HT1080 (cell line): ENCODE data around the gene CYP24A1. TPM values are rescaled to one million over a fixed set of nuclear protein-coding genes. Genes with fewer than 3 reads are reported as not detected.

Experiments
- DNase-seq: peaks from one replicate; pipeline ENCODE4 v3.0.0-alpha.2; 2015; ENCODE audit warnings: low read depth
- total RNA-seq: library from RNA; depleted of rRNA; stranded (reverse); fragments of >200 nt; shearing (Covaris generic); gene quantifications from 2 replicates; pipeline ENCODE4 v1.2.3, GENCODE V29; 2014

CYP24A1 gene
- total RNA-seq, 1 experiment from 2014 or later = 0.03 TPM

- no peak for DNase-seq
These were observed 16.6 kb downstream of the CYP24A1 start for GRCh38 chr20:54156981-54157835.

DNA sequence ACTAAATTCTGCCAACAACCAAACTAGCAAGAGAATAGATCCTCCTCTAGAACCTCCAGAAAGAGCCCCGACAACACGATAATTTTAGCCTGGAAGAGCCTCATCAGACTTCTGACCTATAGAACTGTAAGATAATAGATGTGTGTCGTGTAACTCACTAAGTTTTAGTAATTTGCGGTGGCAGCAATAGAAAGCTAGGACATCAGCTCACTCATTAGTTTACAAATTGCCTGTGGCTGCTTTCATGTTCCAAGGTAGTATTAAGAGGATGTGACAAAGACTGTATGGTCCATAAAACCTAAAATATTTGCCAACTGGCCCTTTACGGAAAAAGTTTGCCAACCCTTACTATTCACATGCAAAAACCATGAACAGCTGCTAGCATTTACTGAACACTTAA lies 17.3 kb downstream of the CYP24A1 start:
- DNase-seq = no peak

GRCh38 chr20:54155736-54156317 lies 18.0 kb downstream of the CYP24A1 start:
- no peak for DNase-seq

GRCh38 chr20:54154439-54154838 lies 19.3 kb downstream of the CYP24A1 start:
- no peak for DNase-seq

DNA sequence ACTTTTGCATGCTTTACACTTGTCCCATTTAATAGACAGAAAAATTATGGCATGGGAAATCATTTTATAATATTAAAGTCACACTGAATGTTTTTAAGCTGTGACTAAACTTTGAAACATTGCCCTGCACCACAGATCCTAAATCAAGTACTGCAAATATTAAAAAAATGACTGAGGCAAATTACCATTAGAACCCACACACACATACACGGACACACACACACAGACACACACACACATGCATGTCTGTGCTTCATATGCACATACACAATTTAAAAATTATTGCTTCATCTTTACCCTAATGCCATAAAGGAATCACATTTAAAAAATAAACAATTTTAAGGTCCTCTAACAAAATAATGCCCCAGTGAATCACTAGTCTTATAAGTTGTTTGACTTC lies 19.9 kb downstream of the CYP24A1 start:
- DNase-seq = no peak

- no peak for DNase-seq
These were observed 20.8 kb downstream of the CYP24A1 start for GRCh38 chr20:54153041-54153327.

DNA sequence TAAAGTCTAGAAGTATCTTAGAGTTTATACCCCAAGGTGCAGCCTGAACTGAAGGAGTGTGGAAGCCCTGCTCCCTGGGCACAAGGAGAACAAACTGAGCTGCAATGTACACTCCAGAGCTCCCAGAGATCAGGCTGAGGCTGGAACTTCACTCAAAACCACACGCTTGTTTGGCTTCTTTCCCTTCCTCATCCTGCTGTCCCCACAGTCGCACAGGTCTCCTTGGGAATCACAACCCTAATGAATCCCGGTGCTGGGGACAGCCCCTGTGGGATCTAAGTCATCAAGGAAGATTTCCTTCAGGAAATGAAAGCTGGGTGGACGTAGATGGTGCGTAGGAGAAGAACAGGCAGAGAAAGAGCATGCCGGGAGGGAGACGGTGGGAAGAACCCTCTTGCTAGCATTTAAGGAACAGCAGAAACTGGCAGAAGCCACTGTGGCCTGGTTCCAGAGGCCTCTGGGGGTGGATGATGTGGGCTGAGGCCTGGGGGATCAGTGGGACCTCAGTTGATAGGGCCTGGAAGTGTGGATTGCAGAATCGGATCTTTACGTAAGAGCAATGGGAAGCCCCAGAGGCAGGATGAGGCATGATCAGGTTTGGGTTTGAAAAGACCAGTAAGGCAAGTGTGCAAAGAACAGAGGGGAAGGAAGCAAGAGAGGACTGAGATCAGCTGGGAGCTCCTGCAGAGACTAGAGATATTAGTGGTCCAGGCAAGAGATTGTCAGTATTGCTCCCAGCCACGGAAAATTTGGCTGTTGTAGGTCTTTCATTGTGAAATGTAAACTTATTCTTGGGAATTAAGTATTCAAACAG lies 21.4 kb downstream of the CYP24A1 start:
- DNase-seq = no peak

GRCh38 chr20:54151511-54152226 lies 22.1 kb downstream of the CYP24A1 start:
- no peak for DNase-seq

DNA sequence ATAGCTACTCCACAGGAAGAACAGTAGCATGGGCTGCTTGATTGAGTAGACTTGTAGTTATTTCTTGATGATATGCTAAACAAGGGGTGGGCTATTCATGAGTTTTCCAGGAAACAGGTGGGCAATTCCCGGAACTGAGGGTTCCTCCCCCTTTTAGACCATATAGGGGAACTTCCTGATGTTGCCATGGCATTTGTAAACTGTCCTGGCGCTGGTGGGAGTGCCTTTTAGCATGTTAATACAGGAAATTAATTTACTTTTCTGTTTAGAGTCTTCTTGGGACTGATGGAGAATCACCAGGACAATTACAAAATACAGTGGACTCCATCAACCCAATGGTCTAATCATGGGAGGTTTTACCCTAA lies 22.7 kb downstream of the CYP24A1 start:
- DNase-seq = no peak

GRCh38 chr20:54149765-54150264 lies 24.0 kb downstream of the CYP24A1 start:
- DNase-seq = no peak

DNA sequence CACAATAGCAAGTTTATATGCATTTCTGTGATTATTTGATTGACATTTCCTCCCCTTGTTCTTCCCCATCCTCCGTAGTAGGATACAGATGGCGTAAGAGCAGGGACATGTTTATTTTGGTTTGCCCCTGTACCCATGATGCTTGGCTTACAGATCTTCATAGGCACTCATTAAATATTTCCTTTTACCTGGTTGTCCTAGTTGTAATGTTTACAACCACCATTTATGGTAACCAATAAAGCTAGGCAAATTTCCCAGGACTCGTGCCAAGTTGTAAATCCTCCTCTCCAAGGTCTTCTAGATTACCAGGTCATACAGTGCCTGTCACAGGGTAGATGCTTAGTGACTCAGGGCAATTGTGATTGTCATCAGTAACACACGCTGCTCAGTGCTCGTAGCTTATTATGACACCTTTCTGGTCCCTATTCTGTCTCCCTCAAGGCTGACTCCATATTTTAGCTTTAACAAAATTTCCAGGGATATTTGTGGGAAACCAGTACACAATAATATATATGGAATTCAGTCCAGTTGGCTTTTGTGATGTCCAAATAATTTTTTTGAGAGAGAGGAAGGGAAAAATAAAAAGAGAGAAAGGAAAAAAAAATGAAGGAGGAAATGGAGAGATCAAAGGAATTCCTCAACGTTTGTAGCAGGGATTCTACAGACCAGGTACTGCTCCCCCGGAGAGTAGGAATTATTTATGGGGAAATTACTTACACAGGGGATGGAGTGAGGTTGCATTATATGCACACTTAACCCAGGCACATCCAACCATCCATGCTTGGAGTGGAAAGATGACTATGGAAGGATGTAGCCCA lies 24.6 kb downstream of the CYP24A1 start:
- DNase-seq = no peak

GRCh38 chr20:54146672-54147071 lies 27.1 kb downstream of the CYP24A1 start:
- DNase-seq = no peak

GRCh38 chr20:54144847-54145414 lies 28.9 kb downstream of the CYP24A1 start:
- no peak for DNase-seq

- DNase-seq = peak; percentile 78
These were observed 32.7 kb downstream of the CYP24A1 start for GRCh38 chr20:54140927-54141566.

- no peak for DNase-seq
These were observed 33.3 kb downstream of the CYP24A1 start for GRCh38 chr20:54140486-54140885.

DNA sequence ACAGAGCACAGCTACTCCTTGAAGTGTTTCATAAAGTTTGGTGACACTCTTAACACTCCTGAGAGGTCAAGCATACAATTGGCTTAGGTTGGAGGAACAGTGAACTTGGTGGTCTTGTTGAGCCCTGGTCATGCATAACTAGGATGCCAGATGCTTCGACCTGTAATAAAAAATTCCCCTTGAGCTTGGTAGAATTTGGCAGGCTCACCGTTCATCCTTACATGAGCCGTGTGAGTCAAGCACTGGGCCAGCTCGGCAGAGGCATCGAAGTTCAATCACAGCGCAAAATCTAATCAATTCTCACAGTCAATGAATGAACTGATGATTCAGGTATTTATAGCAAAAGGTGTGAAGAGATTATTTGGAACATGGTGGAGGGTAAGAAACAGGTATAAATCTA lies 33.7 kb downstream of the CYP24A1 start:
- DNase-seq = no peak

DNA sequence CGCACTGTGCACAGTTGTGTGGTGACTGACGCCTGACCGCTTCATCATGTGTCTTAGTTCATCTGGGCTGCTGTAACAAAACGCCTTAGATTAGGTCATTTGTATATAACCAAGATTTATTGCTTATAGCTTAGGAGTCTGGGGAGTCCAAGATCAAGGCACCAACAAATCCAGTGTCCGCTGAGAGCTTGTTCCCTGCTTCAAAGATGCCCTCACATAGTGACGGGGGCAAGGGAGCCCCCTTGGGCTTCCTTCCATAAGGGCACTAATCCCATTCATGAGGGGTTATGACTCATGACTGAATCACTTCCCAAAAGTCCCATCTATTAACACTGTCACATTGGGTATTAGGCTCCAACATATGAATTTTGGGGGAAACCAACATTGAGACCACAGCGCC lies 34.6 kb downstream of the CYP24A1 start:
- no peak for DNase-seq

DNA sequence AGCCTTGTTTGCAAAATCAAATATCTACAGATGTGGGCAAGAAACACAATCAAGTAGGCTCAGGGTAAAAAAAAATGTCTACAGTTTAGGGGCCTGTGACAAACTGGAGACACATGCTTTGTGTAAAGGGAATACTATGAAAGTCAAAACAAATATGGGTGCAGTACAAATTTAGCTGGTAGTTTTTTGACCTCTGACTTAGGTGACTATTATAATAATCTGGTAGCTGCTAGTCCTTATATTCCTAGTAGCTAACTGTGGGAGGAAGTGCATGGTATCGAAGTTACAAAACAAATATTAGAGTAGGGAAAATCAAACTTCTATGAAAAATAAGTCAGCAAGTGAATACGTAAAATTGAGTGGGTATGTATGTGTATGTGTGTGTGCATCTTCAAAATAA lies 35.4 kb downstream of the CYP24A1 start:
- DNase-seq = no peak

GRCh38 chr20:54137115-54137514 lies 36.7 kb downstream of the CYP24A1 start:
- DNase-seq = no peak
